Kidney (tissue), 14 donors: ENCODE data around the gene INTS2. TPM values are rescaled to one million over a fixed set of nuclear protein-coding genes. Genes with fewer than 3 reads are reported as not detected.

Experiments
- DNase-seq, 5 donors: peaks; one replicate each; pipeline ENCODE4 v3.0.0-alpha.2; 2013 to 2020
- FAIRE-seq: peaks from 2 replicates; lab custom pipeline; 2012; peaks lifted over from hg19 to GRCh38; lab: Jason Lieb, UNC
- H3K27ac ChIP-seq, 2 donors: one replicate each; pipeline ENCODE4 v1.7.0; 2013; ENCODE audit warnings: low read depth in 2 of 2, low read length in 2 of 2, inconsistent platforms in 1 of 2
- H3K27me3 ChIP-seq: one replicate; pipeline ENCODE4 v1.7.1; 2013; ENCODE audit warnings: low read length, inconsistent platforms; ENCODE audit not compliant: control insufficient read depth, insufficient read depth
- H3K36me3 ChIP-seq, 3 donors: one replicate each; pipeline versions ENCODE4 v1.7.0 to v1.7.1; 2013; ENCODE audit warnings: low read length in 3 of 3, control low read depth in 1 of 3, inconsistent platforms in 1 of 3; ENCODE audit not compliant: insufficient read depth in 3 of 3, control insufficient read depth in 2 of 3
- H3K4me1 ChIP-seq, 3 donors: one replicate each; pipeline versions ENCODE4 v1.7.0 to v1.7.1; 2013; ENCODE audit warnings: low read length in 3 of 3, inconsistent platforms in 1 of 3, low read depth in 1 of 3; ENCODE audit not compliant: control insufficient read depth in 2 of 3, insufficient read depth in 2 of 3
- H3K4me3 ChIP-seq, 3 donors: one replicate each; pipeline versions ENCODE4 v1.7.0 to v1.8.1; 2013; ENCODE audit warnings: low read length in 3 of 3, control low read depth in 1 of 3, inconsistent platforms in 1 of 3
- H3K9ac ChIP-seq, 3 donors: one replicate each; pipeline versions ENCODE4 v1.7.0 to v1.7.1; 2013; ENCODE audit warnings: low read length in 3 of 3, control low read depth in 1 of 3, inconsistent platforms in 1 of 3
- H3K9me3 ChIP-seq, 3 donors: one replicate each; pipeline versions ENCODE4 v1.7.0 to v1.7.1; 2013; ENCODE audit warnings: low read length in 3 of 3, control low read depth in 1 of 3, inconsistent platforms in 1 of 3; ENCODE audit not compliant: control insufficient read depth in 2 of 3, insufficient read depth in 1 of 3
- intact Hi-C: fragments of 100-400 bp; cut with DNase I; formaldehyde crosslinking; loops from one replicate; pipeline ENCODE4 v1.11.1; 2022
- polyA plus RNA-seq: library from polyadenylated mRNA; stranded (reverse); fragments of 350-450 nt; fragmentation: Illumina TruSeq; extraction: RNeasy Lipid Tissue Mini Kit (QIAGEN cat#74804); gene quantifications from one replicate; pipeline ENCODE4 v1.2.3, GENCODE V29; 2014; ENCODE audit warnings: low read depth, low replicate concordance; ENCODE audit not compliant: insufficient read depth
- total RNA-seq: library from RNA; stranded (reverse); fragmentation: NEBNext Ultra II Directional; extraction: Animal tissue kit (Norgen Biotek cat#: 25700); gene quantifications from one replicate; pipeline ENCODE4 v1.2.1, GENCODE V29; 2021
- TF ChIP-seq, protein P1 (sequence below): IDR thresholded peaks from 3 replicates; pipeline ENCODE4 v1.5.1; 2012; ENCODE audit warnings: mild to moderate bottlenecking, moderate library complexity, borderline replicate concordance; ENCODE audit not compliant: insufficient read depth; ENCODE audit errors: extremely low read depth
- donor health status: control.
- donor health status: control.
- donor health status: control.
- donor health status: control.
- donor health status: control.
- donor health status: DM: yes; HTN: yes; CAD: no.
- donor health status: Normal renal cell carcinoma (clear cell type).

The INTS2 gene
- total and polyA plus RNA-seq, 2 donors from 2014 or later = 2.2 to 13.4 TPM

DNA sequence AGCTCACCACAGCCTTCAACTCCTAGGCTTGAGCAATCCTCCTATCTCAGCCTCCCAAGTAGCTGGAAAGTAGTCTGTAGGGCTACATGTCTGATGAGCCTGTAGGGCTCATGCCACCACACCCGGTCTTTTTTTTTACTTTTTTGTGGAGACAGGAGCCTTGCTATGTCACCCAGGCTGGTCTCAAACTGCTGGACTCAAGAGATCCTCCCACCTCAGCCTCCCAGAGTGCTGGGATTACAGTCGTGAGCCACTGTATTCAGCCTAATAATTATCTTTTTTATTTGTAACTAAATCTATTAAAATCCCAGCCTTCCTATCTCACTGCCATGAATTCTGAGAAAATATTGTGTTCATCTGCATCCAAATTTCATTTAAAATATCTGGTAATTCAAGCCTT lies 79.5 kb downstream of the INTS2 start:
- Histone ChIP-seq H3K9ac (no peak overlapping the region), H3K36me3 (no peaks in the 10 kb centered on the region), H3K27me3 (no peaks in the 10 kb centered on the region), H3K4me1 (no peaks in the 10 kb centered on the region), H3K27ac (no peak overlapping the region), H3K4me3 (no peak overlapping the region), H3K9me3 (no peaks in the 10 kb centered on the region)
- intact Hi-C loops = loop anchor here (10.0 kb wide), 1 partner anchor 433 kb away; no protein-coding TSS in a partner anchor
- no peak for FAIRE-seq
- DNase-seq = no peak
- TF ChIP-seq, protein P1, sequence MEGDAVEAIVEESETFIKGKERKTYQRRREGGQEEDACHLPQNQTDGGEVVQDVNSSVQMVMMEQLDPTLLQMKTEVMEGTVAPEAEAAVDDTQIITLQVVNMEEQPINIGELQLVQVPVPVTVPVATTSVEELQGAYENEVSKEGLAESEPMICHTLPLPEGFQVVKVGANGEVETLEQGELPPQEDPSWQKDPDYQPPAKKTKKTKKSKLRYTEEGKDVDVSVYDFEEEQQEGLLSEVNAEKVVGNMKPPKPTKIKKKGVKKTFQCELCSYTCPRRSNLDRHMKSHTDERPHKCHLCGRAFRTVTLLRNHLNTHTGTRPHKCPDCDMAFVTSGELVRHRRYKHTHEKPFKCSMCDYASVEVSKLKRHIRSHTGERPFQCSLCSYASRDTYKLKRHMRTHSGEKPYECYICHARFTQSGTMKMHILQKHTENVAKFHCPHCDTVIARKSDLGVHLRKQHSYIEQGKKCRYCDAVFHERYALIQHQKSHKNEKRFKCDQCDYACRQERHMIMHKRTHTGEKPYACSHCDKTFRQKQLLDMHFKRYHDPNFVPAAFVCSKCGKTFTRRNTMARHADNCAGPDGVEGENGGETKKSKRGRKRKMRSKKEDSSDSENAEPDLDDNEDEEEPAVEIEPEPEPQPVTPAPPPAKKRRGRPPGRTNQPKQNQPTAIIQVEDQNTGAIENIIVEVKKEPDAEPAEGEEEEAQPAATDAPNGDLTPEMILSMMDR = no peak

DNA sequence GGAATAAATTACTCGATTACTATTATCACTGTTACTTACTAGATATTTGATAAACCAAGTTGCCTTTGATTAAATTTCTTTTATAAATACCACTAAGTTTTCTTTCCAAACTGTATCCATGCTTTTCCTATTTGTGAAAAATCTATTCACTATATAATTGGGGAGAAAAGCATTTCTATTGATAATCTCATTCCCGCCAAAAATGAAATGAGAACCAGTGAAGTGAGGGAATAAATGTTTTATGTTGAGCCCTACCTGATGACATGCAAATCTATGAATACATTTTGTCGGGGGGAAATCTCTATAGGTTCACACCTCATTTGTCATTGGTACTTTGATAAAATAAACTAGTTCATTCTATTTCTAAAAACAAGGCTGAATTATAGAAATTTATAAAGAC lies 80.1 kb downstream of the INTS2 start:
- intact Hi-C loops = loop anchor here (10.0 kb wide), 1 partner anchor 433 kb away; no protein-coding TSS in a partner anchor
- no peaks in the 10 kb centered on the region for H3K4me1 ChIP-seq
- H3K27me3 ChIP-seq = no peaks in the 10 kb centered on the region
- TF ChIP-seq, protein P1 = no peak
- FAIRE-seq (no peak), DNase-seq (no peak)
- H3K4me3 ChIP-seq = no peak overlapping the region
- H3K9ac ChIP-seq = no peak overlapping the region
- H3K27ac ChIP-seq = no peak overlapping the region
- no peaks in the 10 kb centered on the region for H3K36me3 ChIP-seq
- H3K9me3 ChIP-seq = no peaks in the 10 kb centered on the region

DNA sequence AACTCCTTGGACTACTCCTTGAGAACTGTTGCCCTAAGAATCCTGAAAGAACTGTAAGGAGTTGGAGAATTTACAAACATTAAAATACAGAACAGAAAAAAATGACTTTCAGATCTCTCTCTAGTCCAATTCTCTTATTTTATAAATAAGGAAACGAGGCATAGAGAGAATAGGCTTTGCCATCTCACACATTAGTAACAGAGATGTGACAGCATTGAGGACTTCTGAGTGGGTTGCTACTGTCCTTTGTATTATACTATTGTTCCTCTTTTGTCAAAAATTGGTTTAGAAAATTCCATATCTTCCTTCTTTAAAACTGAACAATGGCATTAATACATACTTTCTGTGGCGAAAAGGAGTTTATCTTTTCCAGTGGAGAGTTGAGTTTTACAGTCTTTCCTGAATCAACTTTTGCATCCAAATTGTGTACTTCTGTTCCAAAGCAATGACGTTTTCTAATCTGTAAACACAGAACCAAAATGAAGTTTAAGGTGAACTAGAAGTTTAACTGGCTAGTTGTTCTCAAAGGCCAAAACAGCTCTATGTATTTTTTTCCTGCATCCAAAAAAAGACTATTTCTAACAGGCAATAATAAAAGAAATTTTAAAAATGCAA lies 80.9 kb downstream of the INTS2 start:
- no peak for DNase-seq
- H3K36me3 ChIP-seq = no peaks in the 10 kb centered on the region
- intact Hi-C loops = loop anchor here (10.0 kb wide), 1 partner anchor 432 kb away; no protein-coding TSS in a partner anchor
- no peaks in the 10 kb centered on the region for H3K4me1 ChIP-seq
- H3K9ac ChIP-seq = no peak overlapping the region
- H3K4me3 ChIP-seq = no peak overlapping the region
- no peak for FAIRE-seq
- H3K9me3 ChIP-seq = no peaks in the 10 kb centered on the region
- no peak overlapping the region for H3K27ac ChIP-seq
- TF ChIP-seq, protein P1 = no peak
- no peaks in the 10 kb centered on the region for H3K27me3 ChIP-seq
